ENCODE data around the gene MTSS2.

The MTSS2 gene

GRCh38 chr16:70700101-70701020, 14.5 kb upstream of the MTSS2 start:
- no peak for TF ChIP-seq CTCF (IDR thresholded peaks at IDR 0.05; ENCODE audit: low read depth, low read length, missing control alignments)
- H3K4me3 ChIP-seq (replicated peaks; ENCODE audit: low read depth, low read length), result no peak overlapping the region
- DNase-seq (ENCODE audit: extremely low read depth, low read depth), result no peak

GRCh38 chr16:70699696-70700095, 13.8 kb upstream of the MTSS2 start:
- DNase-seq (ENCODE audit: extremely low read depth, low read depth), result no peak
- H3K4me3 ChIP-seq (replicated peaks; ENCODE audit: low read depth, low read length), result no peak overlapping the region
- TF ChIP-seq CTCF (IDR thresholded peaks at IDR 0.05; ENCODE audit: low read depth, low read length, missing control alignments), result no peak

- no peak for DNase-seq (ENCODE audit: extremely low read depth, low read depth)
- no peak for TF ChIP-seq CTCF (IDR thresholded peaks at IDR 0.05; ENCODE audit: low read depth, low read length, missing control alignments)
- no peak overlapping the region for H3K4me3 ChIP-seq (replicated peaks; ENCODE audit: low read depth, low read length)
Measured at GRCh38 chr16:70698901-70699300, 13.0 kb upstream of the MTSS2 start.

- no peak for DNase-seq (ENCODE audit: extremely low read depth, low read depth)
- H3K4me3 ChIP-seq (replicated peaks; ENCODE audit: low read depth, low read length), result no peak overlapping the region
- no peak for TF ChIP-seq CTCF (IDR thresholded peaks at IDR 0.05; ENCODE audit: low read depth, low read length, missing control alignments)
Measured at GRCh38 chr16:70697594-70698170, 11.8 kb upstream of the MTSS2 start.

- no peak for DNase-seq (ENCODE audit: extremely low read depth, low read depth)
- no peak for TF ChIP-seq CTCF (IDR thresholded peaks at IDR 0.05; ENCODE audit: low read depth, low read length, missing control alignments)
- H3K4me3 ChIP-seq (replicated peaks; ENCODE audit: low read depth, low read length), result no peak overlapping the region
Measured at GRCh38 chr16:70696952-70697593, 11.2 kb upstream of the MTSS2 start.

GRCh38 chr16:70696355-70696754, 10.5 kb upstream of the MTSS2 start:
- TF ChIP-seq CTCF (IDR thresholded peaks at IDR 0.05; ENCODE audit: low read depth, low read length, missing control alignments), result no peak
- no peak for DNase-seq (ENCODE audit: extremely low read depth, low read depth)
- H3K4me3 ChIP-seq (replicated peaks; ENCODE audit: low read depth, low read length), result no peak overlapping the region

All from HFF-Myc (cell line).